ENCODE results near the gene DLG2. TPM values are rescaled to one million over a fixed set of nuclear protein-coding genes. Genes with fewer than 3 reads are reported as not detected.

The DLG2 gene
- total and polyA plus RNA-seq, 7 donors, result 0.60 to 25.8 (median 9.7) TPM; not detected in 1

- no peak overlapping the region for H3K27ac ChIP-seq
- DNase-seq, result no peak
- H3K4me3 ChIP-seq, result no peak overlapping the region
- intact Hi-C loops (cut with DNase I), result no loop called here
- H3K9me3 ChIP-seq, result peaks cover 0 to 4% (median 0%) of the 10 kb centered on the region in 4 donors
- no peak for TF ChIP-seq POLR2A (IDR thresholded peaks at IDR 0.05)
- TF ChIP-seq EP300 (IDR thresholded peaks at IDR 0.05), result no peak
- no peak for TF ChIP-seq POLR2AphosphoS5 (IDR thresholded peaks at IDR 0.05)
- no peak for TF ChIP-seq CTCF (IDR thresholded peaks at IDR 0.05)
- no peaks in the 10 kb centered on the region for H3K4me1 ChIP-seq
- no peaks in the 10 kb centered on the region for H3K36me3 ChIP-seq
- no peaks in the 10 kb centered on the region for H3K27me3 ChIP-seq
- 70 to 80% methylated on average over 2 of the region's 2 CpGs for WGBS, 2 donors
Measured at GRCh38 chr11:84819537-84819936, 807.6 kb downstream of the DLG2 start.

- Histone ChIP-seq H3K27ac (no peak overlapping the region), H3K27me3 (no peaks in the 10 kb centered on the region), H3K36me3 (no peaks in the 10 kb centered on the region), H3K4me1 (no peaks in the 10 kb centered on the region), H3K4me3 (no peak overlapping the region), H3K9me3 (peaks cover 0 to 4% (median 0%) of the 10 kb centered on the region in 4 donors)
- TF ChIP-seq POLR2AphosphoS5 (IDR thresholded peaks at IDR 0.05) (no peak), EP300 (IDR thresholded peaks at IDR 0.05) (no peak), POLR2A (IDR thresholded peaks at IDR 0.05) (no peak)
- DNase-seq, result no peak
- 81 to 82% methylated on average over 1 of the region's 1 CpG for WGBS, 2 donors
- intact Hi-C loops (cut with DNase I), result no loop called here
Measured at GRCh38 chr11:84819128-84819527, 808.0 kb downstream of the DLG2 start.

GRCh38 chr11:84817998-84818397 is 809.1 kb downstream of the DLG2 start:
- 49 to 70% methylated on average over 3 of the region's 3 CpGs for WGBS, 2 donors
- peaks cover 0 to 4% (median 0%) of the 10 kb centered on the region in 4 donors for H3K9me3 ChIP-seq
- no peak overlapping the region for H3K4me3 ChIP-seq
- H3K36me3 ChIP-seq, result no peaks in the 10 kb centered on the region
- no peak for DNase-seq
- H3K27me3 ChIP-seq, result no peaks in the 10 kb centered on the region
- no peak for TF ChIP-seq CTCF (IDR thresholded peaks at IDR 0.05)
- TF ChIP-seq POLR2AphosphoS5 (IDR thresholded peaks at IDR 0.05), result no peak
- no peak for TF ChIP-seq EP300 (IDR thresholded peaks at IDR 0.05)
- no peak for TF ChIP-seq POLR2A (IDR thresholded peaks at IDR 0.05)
- no peaks in the 10 kb centered on the region for H3K4me1 ChIP-seq
- intact Hi-C loops (cut with DNase I), result no loop called here
- H3K27ac ChIP-seq, result no peak overlapping the region

GRCh38 chr11:84812471-84812969 is 814.6 kb downstream of the DLG2 start:
- H3K27ac ChIP-seq, result no peak overlapping the region
- peaks cover 0 to 4% (median 0%) of the 10 kb centered on the region in 4 donors for H3K9me3 ChIP-seq
- TF ChIP-seq EP300 (IDR thresholded peaks at IDR 0.05), result no peak
- no peak for TF ChIP-seq CTCF (IDR thresholded peaks at IDR 0.05)
- no peak for TF ChIP-seq POLR2AphosphoS5 (IDR thresholded peaks at IDR 0.05)
- TF ChIP-seq POLR2A (IDR thresholded peaks at IDR 0.05), result no peak
- no peak for DNase-seq
- H3K36me3 ChIP-seq, result no peaks in the 10 kb centered on the region
- WGBS, 2 donors, result 57 to 67% methylated on average over 3 of the region's 3 CpGs
- no peak overlapping the region for H3K4me3 ChIP-seq
- no peaks in the 10 kb centered on the region for H3K4me1 ChIP-seq
- H3K27me3 ChIP-seq, result no peaks in the 10 kb centered on the region
- intact Hi-C loops (cut with DNase I), result no loop called here

GRCh38 chr11:84806354-84806753 is 820.8 kb downstream of the DLG2 start:
- Histone ChIP-seq H3K27me3 (no peaks in the 10 kb centered on the region), H3K27ac (no peak overlapping the region), H3K9me3 (peaks cover 0 to 5% (median 0%) of the 10 kb centered on the region in 4 donors), H3K4me3 (no peak overlapping the region), H3K36me3 (no peaks in the 10 kb centered on the region), H3K4me1 (peaks cover 0 to 4% (median 0%) of the 10 kb centered on the region in 4 donors)
- 90 to 95% methylated on average over 2 of the region's 2 CpGs for WGBS, 2 donors
- no peak for DNase-seq
- intact Hi-C loops (cut with DNase I), result no loop called here
- no peak for TF ChIP-seq CTCF (IDR thresholded peaks at IDR 0.05)
- TF ChIP-seq EP300 (IDR thresholded peaks at IDR 0.05), result no peak
- no peak for TF ChIP-seq POLR2A (IDR thresholded peaks at IDR 0.05)
- TF ChIP-seq POLR2AphosphoS5 (IDR thresholded peaks at IDR 0.05), result no peak

Data from sigmoid colon (tissue), 7 donors.